Right atrium auricular region (tissue), 2 donors: ENCODE results near the gene EFEMP1. TPM values are rescaled to one million over a fixed set of nuclear protein-coding genes. Genes with fewer than 3 reads are reported as not detected.
"Not testable (repeated sequence)": the region's sequence is repeated elsewhere in the genome, so short reads cannot be mapped to it uniquely, and the experiment has no call there.

Experiments used
- DNase-seq: peaks from one replicate; pipeline ENCODE4 v3.0.0-alpha.2; 2019; ENCODE audit warnings: low spot score
- H3K27ac ChIP-seq, 2 donors: fragments of 200-600 bp; sonication (generic); 1 replicate in 1 of 2; 2 replicates in 1 of 2; pipeline ENCODE4 v1.5.1; 2016 to 2019
- H3K27me3 ChIP-seq, 2 donors: fragments of 200-600 bp; sonication (generic); one replicate each; pipeline versions ENCODE4 v1.5.1 to v1.6.0; 2017 to 2019
- H3K36me3 ChIP-seq: fragments of 200-600 bp; sonication (generic); one replicate; pipeline ENCODE4 v1.5.1; 2016
- H3K4me1 ChIP-seq, 2 donors: fragments of 200-600 bp; sonication (generic); one replicate each; pipeline versions ENCODE4 v1.5.1 to v1.6.0; 2017 to 2019
- H3K4me3 ChIP-seq, 2 donors: fragments of 200-600 bp; sonication (generic); 1 replicate in 1 of 2; 2 replicates in 1 of 2; pipeline ENCODE4 v1.5.1; 2017 to 2019; ENCODE audit warnings: mild to moderate bottlenecking in 1 of 2, moderate library complexity in 1 of 2
- H3K9me3 ChIP-seq, 2 donors: fragments of 200-600 bp; sonication (generic); one replicate each; pipeline ENCODE4 v1.5.1; 2019
- total RNA-seq, 2 donors: library from RNA; depleted of rRNA; stranded (reverse); fragments of >200 nt; gene quantifications; one replicate each; pipeline ENCODE4 v1.1.0, GENCODE V29; 2016
- TF ChIP-seq, protein P1 (sequence below), 2 donors: fragments of 200-600 bp; sonication (generic); IDR thresholded peaks; one replicate each; pipeline ENCODE4 v1.5.1; 2019; ENCODE audit warnings: antibody characterized with exemption in 2 of 2

EFEMP1 gene
- total RNA-seq, 2 donors from 2014 or later: 246 to 308 TPM

DNA sequence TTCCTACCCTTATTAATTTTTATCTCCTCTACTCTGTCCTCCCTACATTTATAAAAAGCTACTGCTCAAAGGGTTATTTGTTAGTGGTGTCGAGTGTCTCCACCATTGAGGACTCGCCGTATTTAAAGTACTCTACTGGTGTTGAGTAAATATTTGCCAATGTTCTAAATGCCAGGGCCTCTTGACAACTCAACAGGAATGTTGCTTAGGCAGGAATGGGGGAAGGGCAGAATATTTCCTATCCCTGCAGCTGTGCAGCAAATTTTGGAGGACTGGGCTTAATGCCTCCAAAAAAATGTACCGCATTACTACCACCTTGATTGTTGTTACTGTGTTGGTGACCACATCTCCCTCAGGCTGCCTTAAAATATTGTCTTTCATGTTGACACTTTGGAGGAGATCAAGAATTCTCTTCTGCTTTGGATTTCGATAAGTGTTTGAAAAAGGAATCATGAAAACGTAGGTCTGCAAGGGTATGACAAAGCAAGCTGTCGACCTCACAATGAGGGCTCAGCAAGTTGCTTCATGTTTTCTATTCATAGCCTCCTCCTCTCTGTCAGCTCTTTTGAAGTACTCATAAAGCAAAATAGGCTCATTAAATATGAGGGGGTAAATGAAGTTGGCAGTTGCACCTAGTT, 84.3 kb downstream of the EFEMP1 start:
- no peaks in the 10 kb centered on the region for H3K27me3 ChIP-seq
- DNase-seq: no peak
- TF ChIP-seq, protein P1, sequence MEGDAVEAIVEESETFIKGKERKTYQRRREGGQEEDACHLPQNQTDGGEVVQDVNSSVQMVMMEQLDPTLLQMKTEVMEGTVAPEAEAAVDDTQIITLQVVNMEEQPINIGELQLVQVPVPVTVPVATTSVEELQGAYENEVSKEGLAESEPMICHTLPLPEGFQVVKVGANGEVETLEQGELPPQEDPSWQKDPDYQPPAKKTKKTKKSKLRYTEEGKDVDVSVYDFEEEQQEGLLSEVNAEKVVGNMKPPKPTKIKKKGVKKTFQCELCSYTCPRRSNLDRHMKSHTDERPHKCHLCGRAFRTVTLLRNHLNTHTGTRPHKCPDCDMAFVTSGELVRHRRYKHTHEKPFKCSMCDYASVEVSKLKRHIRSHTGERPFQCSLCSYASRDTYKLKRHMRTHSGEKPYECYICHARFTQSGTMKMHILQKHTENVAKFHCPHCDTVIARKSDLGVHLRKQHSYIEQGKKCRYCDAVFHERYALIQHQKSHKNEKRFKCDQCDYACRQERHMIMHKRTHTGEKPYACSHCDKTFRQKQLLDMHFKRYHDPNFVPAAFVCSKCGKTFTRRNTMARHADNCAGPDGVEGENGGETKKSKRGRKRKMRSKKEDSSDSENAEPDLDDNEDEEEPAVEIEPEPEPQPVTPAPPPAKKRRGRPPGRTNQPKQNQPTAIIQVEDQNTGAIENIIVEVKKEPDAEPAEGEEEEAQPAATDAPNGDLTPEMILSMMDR (IDR thresholded peaks at IDR 0.05): no peak
- H3K27ac ChIP-seq: peak overlapping the region; percentile 55 to 66
- H3K4me1 ChIP-seq: peaks cover 0 to 10% of the 10 kb centered on the region in 2 donors
- H3K36me3 ChIP-seq: no peaks in the 10 kb centered on the region
- H3K4me3 ChIP-seq: no peak overlapping the region
- no peaks in the 10 kb centered on the region for H3K9me3 ChIP-seq

DNA sequence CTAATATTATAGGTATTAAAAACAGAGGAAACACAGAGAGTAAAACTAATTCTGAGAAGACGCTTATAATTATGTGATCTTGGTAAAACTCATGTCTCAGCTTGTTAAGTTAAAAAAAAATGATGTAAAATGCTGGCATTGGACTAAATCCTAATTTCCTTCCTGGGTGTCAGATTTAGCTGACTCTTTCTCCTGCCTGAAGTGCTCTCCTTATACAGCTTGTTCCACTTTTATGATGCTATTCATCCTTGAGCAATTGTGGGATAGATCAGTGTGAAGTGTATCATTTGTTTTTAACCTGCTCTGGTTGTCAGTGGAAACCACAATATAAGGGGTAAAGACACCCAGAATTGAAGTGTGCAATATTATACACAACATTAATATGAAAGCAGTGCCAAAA, 84.9 kb downstream of the EFEMP1 start:
- TF ChIP-seq, protein P1 (IDR thresholded peaks at IDR 0.05): no peak
- Histone ChIP-seq H3K4me1 (peaks cover 0 to 10% of the 10 kb centered on the region in 2 donors), H3K9me3 (no peaks in the 10 kb centered on the region), H3K4me3 (no peak overlapping the region), H3K36me3 (no peaks in the 10 kb centered on the region), H3K27ac (peak overlapping the region; percentile 55 to 66), H3K27me3 (no peaks in the 10 kb centered on the region)
- no peak for DNase-seq

GRCh38 chr2:55838117-55838516, 85.5 kb downstream of the EFEMP1 start:
- H3K27ac ChIP-seq: peak overlapping the region in 1 of 2 donors; percentile 66

GRCh38 chr2:55837073-55837472, 86.5 kb downstream of the EFEMP1 start:
- DNase-seq: no peak
- H3K27me3 ChIP-seq: no peaks in the 10 kb centered on the region
- no peak overlapping the region for H3K4me3 ChIP-seq
- TF ChIP-seq, protein P1 (IDR thresholded peaks at IDR 0.05): no peak
- H3K27ac ChIP-seq: no peak overlapping the region
- H3K4me1 ChIP-seq: no peaks in the 10 kb centered on the region
- no peaks in the 10 kb centered on the region for H3K36me3 ChIP-seq
- H3K9me3 ChIP-seq: no peaks in the 10 kb centered on the region

More at GRCh38 chr2:55838117-55838516, 85.5 kb downstream of the EFEMP1 start:
- not testable (repeated sequence) for DNase-seq, H3K4me3 ChIP-seq, H3K36me3 ChIP-seq, H3K9me3 ChIP-seq, H3K4me1 ChIP-seq, H3K27me3 ChIP-seq

DNA sequence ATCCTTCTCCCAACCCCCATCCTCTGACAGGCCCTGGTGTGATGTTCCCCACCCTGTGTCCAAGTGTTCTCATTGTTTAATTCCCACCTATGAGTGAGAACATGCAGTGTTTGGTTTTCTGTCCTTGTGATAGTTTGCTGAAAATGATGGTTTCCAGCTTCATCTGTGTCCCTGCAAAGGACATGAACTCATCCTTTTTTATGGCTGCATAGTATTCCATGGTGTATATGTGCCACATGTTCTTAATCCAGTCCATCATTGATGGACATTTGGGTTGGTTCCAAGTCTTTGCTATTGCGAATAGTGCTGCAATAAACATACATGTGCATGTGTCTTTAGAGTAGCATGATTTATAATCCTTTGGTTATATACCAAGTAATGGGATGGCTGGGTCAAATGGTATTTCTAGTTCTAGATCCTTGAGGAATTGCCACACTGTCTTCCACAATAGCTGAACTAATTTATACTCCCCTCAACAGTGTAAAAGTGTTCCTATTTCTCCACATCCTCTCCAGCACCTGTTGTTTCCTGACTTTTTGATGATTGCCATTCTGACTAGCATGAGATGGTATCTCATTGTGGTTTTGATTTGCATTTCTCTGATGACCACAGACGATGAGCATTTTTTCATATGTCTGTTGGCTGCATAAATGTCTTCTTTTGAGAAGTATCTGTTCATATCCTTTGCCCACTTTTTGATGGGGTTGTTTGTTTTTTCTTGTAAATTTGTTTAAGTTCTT, 91.7 kb downstream of the EFEMP1 start:
- not testable (repeated sequence) for H3K27ac ChIP-seq

GRCh38 chr2:55827855-55828254, 95.7 kb downstream of the EFEMP1 start:
- H3K4me3 ChIP-seq: no peak overlapping the region
- H3K36me3 ChIP-seq: no peaks in the 10 kb centered on the region
- H3K4me1 ChIP-seq: no peaks in the 10 kb centered on the region
- no peak for DNase-seq
- TF ChIP-seq, protein P1 (IDR thresholded peaks at IDR 0.05): no peak
- H3K27ac ChIP-seq: no peak overlapping the region
- H3K27me3 ChIP-seq: no peaks in the 10 kb centered on the region
- H3K9me3 ChIP-seq: no peaks in the 10 kb centered on the region

More for the DNA sequence above, 91.7 kb downstream of the EFEMP1 start:
- H3K4me1 ChIP-seq, H3K27me3 ChIP-seq, H3K4me3 ChIP-seq, H3K36me3 ChIP-seq, H3K9me3 ChIP-seq, DNase-seq: not testable (repeated sequence)

DNA sequence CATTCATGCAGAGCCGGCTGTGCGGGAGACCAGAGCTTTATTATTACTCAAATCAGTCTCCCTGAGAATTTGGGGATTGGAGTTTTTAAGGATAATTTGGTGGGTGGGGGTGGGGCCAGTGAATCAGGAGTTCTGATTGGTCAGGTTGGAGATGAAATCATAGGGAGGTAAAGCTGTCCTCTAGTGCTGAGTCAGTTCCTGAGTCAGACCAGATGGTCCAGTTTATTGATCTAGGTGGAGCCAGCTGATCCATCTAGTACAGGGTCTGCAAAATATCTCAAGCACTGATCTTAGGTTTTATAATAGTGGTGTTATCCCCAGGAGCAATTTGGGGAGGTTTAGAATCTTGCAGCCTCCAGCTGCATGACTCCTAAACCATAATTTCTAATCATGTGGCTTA, 96.2 kb downstream of the EFEMP1 start:
- DNase-seq, H3K27ac ChIP-seq, H3K27me3 ChIP-seq: not testable (repeated sequence)

More for the DNA sequence above, 96.2 kb downstream of the EFEMP1 start:
- not testable (repeated sequence) for H3K4me1 ChIP-seq, H3K9me3 ChIP-seq, H3K36me3 ChIP-seq, H3K4me3 ChIP-seq
